A673 (cell line): Measurements from ENCODE around the gene NRGN. TPM values are rescaled to one million over a fixed set of nuclear protein-coding genes. Genes with fewer than 3 reads are reported as not detected.

ENCODE experiments used
- BruUV-seq: library from RNA; stranded (reverse); fragments of 400-500 nt; replicated peaks from 2 replicates; lab custom pipeline; 2021; lab: Mats Ljungman, UMichigan
- CTCF ChIA-PET: fragments of 300-600 bp; sonication (Branson Sonifier 250); formaldehyde crosslinking; loops from one replicate; lab custom pipeline; 2022; ENCODE audit warnings: antibody characterized with exemption; lab: Charles Lee
- POLR2A ChIA-PET: fragments of 300-600 bp; sonication (Branson Sonifier 250); formaldehyde crosslinking; loops from one replicate; lab custom pipeline; 2022; ENCODE audit warnings: antibody characterized with exemption; ENCODE audit not compliant: low non-redundant PET; lab: Charles Lee
- DNase-seq: peaks from one replicate; pipeline ENCODE4 v3.0.0-alpha.2; 2015; ENCODE audit warnings: low spot score
- H3K27ac ChIP-seq: fragments of 200-600 bp; sonication (generic); 2 replicates; pipeline ENCODE4 v1.5.1; 2016; ENCODE audit warnings: mixed run types, low read depth, mild to moderate bottlenecking, mixed read lengths, antibody characterized with exemption, low read length; ENCODE audit not compliant: poor library complexity, severe bottlenecking
- H3K27me3 ChIP-seq: fragments of 200-600 bp; sonication (generic); replicated peaks from 2 replicates; pipeline ENCODE4 v1.6.1; 2017; ENCODE audit warnings: mixed run types, low read depth, mild to moderate bottlenecking, mixed read lengths, antibody characterized with exemption, low read length; ENCODE audit not compliant: insufficient read depth, poor library complexity
- H3K36me3 ChIP-seq: fragments of 200-600 bp; sonication (generic); 2 replicates; pipeline ENCODE4 v1.6.1; 2016; ENCODE audit warnings: mixed run types, mild to moderate bottlenecking, mixed read lengths, antibody characterized with exemption, low read length; ENCODE audit not compliant: insufficient read depth, poor library complexity, severe bottlenecking
- H3K4me1 ChIP-seq: fragments of 200-600 bp; sonication (generic); 2 replicates; pipeline ENCODE4 v1.6.1; 2017; ENCODE audit warnings: mixed run types, mild to moderate bottlenecking, mixed read lengths, antibody characterized with exemption, low read length; ENCODE audit not compliant: insufficient read depth, poor library complexity, severe bottlenecking
- H3K4me3 ChIP-seq: fragments of 200-600 bp; sonication (generic); 2 replicates; pipeline ENCODE4 v1.5.1; 2016; ENCODE audit warnings: low read depth, mixed run types, mild to moderate bottlenecking, mixed read lengths, low read length; ENCODE audit not compliant: poor library complexity, severe bottlenecking
- H3K9me3 ChIP-seq: fragments of 200-600 bp; sonication (generic); 2 replicates; pipeline ENCODE4 v1.6.1; 2016; ENCODE audit warnings: mixed run types, low read depth, mild to moderate bottlenecking, mixed read lengths, antibody characterized with exemption, low read length; ENCODE audit not compliant: poor library complexity, severe bottlenecking
- CTCF ChIP-seq: fragments of 300-800, 200-600 bp; sonication (generic); conservative IDR thresholded peaks from 2 replicates; pipeline ENCODE4 v1.5.1; 2017; ENCODE audit warnings: low read depth, mild to moderate bottlenecking, antibody characterized with exemption, low read length, moderate library complexity, mixed read lengths
- EZH2 ChIP-seq: fragments of 200-600 bp; sonication (generic); IDR thresholded peaks from 2 replicates; pipeline ENCODE4 v1.6.1; 2017; ENCODE audit warnings: borderline replicate concordance, low read depth, mild to moderate bottlenecking, mixed read lengths, antibody characterized with exemption, low read length; ENCODE audit not compliant: poor library complexity, severe bottlenecking
- intact Hi-C: fragments of 100-400 bp; cut with micrococcal nuclease; formaldehyde crosslinking; loops from one replicate; pipeline ENCODE4 v1.10.0; 2022; ENCODE audit not compliant: unreplicated experiment
- total RNA-seq: library from RNA; stranded (reverse); gene quantifications from 2 replicates; pipeline ENCODE4 v1.2.3, GENCODE V29; 2021

The NRGN gene
- total RNA-seq, 1 experiment from 2014 or later, result 38.1 TPM

- BruUV-seq, result no TSS peak
- H3K36me3 ChIP-seq, result no peaks in the 10 kb centered on the region
- no peaks in the 10 kb centered on the region for H3K9me3 ChIP-seq
- H3K4me1 ChIP-seq, result no peaks in the 10 kb centered on the region
- TF ChIP-seq CTCF (no peak), EZH2 (no peak)
- no peak overlapping the region for H3K4me3 ChIP-seq
- POLR2A ChIA-PET, result no interaction called here
- no peak overlapping the region for H3K27ac ChIP-seq
- intact Hi-C loops, result no loop called here
- DNase-seq, result no peak
- H3K27me3 ChIP-seq, result no peaks in the 10 kb centered on the region
- CTCF ChIA-PET, result no interaction called here
Observed at GRCh38 chr11:124754710-124755109, 15.0 kb downstream of the NRGN start.

GRCh38 chr11:124756033-124756752 is 16.5 kb downstream of the NRGN start:
- CTCF ChIA-PET, result interaction anchor here (0.6 kb wide), 1 partner anchor 106 kb away, joined by 5 read pairs; no protein-coding TSS in a partner anchor
- no peaks in the 10 kb centered on the region for H3K36me3 ChIP-seq

GRCh38 chr11:124756753-124757227 is 17.0 kb downstream of the NRGN start:
- no peak for DNase-seq
- H3K27ac ChIP-seq, result no peak overlapping the region
- BruUV-seq, result no TSS peak
- ChIA-PET CTCF (no interaction called here), POLR2A (no interaction called here)
- no peaks in the 10 kb centered on the region for H3K27me3 ChIP-seq
- H3K4me3 ChIP-seq, result no peak overlapping the region
- TF ChIP-seq EZH2, result no peak
- TF ChIP-seq CTCF, result no peak
- H3K36me3 ChIP-seq, result no peaks in the 10 kb centered on the region
- no peaks in the 10 kb centered on the region for H3K9me3 ChIP-seq
- peaks cover 2% of the 10 kb centered on the region for H3K4me1 ChIP-seq
- intact Hi-C loops, result no loop called here

More at GRCh38 chr11:124756033-124756752, 16.5 kb downstream of the NRGN start:
- Histone ChIP-seq H3K27ac (no peak overlapping the region), H3K27me3 (no peaks in the 10 kb centered on the region), H3K9me3 (no peaks in the 10 kb centered on the region), H3K4me3 (no peak overlapping the region), H3K4me1 (no peaks in the 10 kb centered on the region)
- no peak for DNase-seq
- POLR2A ChIA-PET, result interaction anchor here (0.7 kb wide), 1 partner anchor 126 kb away, joined by 3 read pairs; no protein-coding TSS in a partner anchor
- intact Hi-C loops, result no loop called here
- BruUV-seq, result no TSS peak
- TF ChIP-seq CTCF (no peak), EZH2 (no peak)
